Liver (tissue), 9 donors: ENCODE data around the gene ACOXL. TPM values are rescaled to one million over a fixed set of nuclear protein-coding genes. Genes with fewer than 3 reads are reported as not detected.

ENCODE experiments used
- DNase-seq: peaks from one replicate; pipeline ENCODE4 v3.0.0-alpha.2; 2017; ENCODE audit warnings: low spot score
- H3K27ac ChIP-seq, 2 donors: one replicate each; pipeline ENCODE4 v1.7.0; 2013; ENCODE audit warnings: inconsistent platforms in 2 of 2, low read length in 2 of 2, control low read depth in 1 of 2, low read depth in 1 of 2, mild to moderate bottlenecking in 1 of 2
- H3K27me3 ChIP-seq, 4 donors: one replicate each; pipeline versions ENCODE4 v1.6.1 to v1.7.0; 2013; ENCODE audit warnings: low read length in 3 of 4, inconsistent platforms in 1 of 4, mild to moderate bottlenecking in 1 of 4, moderate library complexity in 1 of 4; ENCODE audit not compliant: control insufficient read depth in 4 of 4, insufficient read depth in 4 of 4
- H3K36me3 ChIP-seq, 4 donors: one replicate each; pipeline versions ENCODE4 v1.6.1 to v1.7.0; 2013; ENCODE audit warnings: low read length in 3 of 4, mild to moderate bottlenecking in 3 of 4, low read depth in 1 of 4, moderate library complexity in 1 of 4; ENCODE audit not compliant: control insufficient read depth in 4 of 4, insufficient read depth in 3 of 4
- H3K4me1 ChIP-seq, 4 donors: one replicate each; pipeline versions ENCODE4 v1.6.1 to v1.7.0; 2013; ENCODE audit warnings: low read length in 3 of 4, mild to moderate bottlenecking in 3 of 4, moderate library complexity in 1 of 4; ENCODE audit not compliant: control insufficient read depth in 4 of 4, insufficient read depth in 4 of 4
- H3K4me3 ChIP-seq, 3 donors: one replicate each; pipeline versions ENCODE4 v1.6.1 to v1.7.0; 2013; ENCODE audit warnings: low read length in 3 of 3, control low read depth in 1 of 3, low read depth in 1 of 3, mild to moderate bottlenecking in 1 of 3
- H3K9ac ChIP-seq, 2 donors: one replicate each; pipeline ENCODE4 v1.7.0; 2013; ENCODE audit warnings: low read length in 2 of 2, mild to moderate bottlenecking in 2 of 2, moderate library complexity in 2 of 2, control low read depth in 1 of 2, low read depth in 1 of 2
- H3K9me3 ChIP-seq, 4 donors: one replicate each; pipeline versions ENCODE4 v1.6.1 to v1.7.0; 2013; ENCODE audit warnings: low read length in 3 of 4; ENCODE audit not compliant: control insufficient read depth in 4 of 4
- ATF3 ChIP-seq: IDR thresholded peaks from 2 replicates; pipeline ENCODE4 v1.6.1; 2016; ENCODE audit warnings: antibody characterized with exemption
- CTCF ChIP-seq: fragments of 150-350 bp; IDR thresholded peaks from 2 replicates; pipeline ENCODE4 v1.5.1; 2017; ENCODE audit warnings: improper control_type of control experiment, low read depth, low read length; ENCODE audit not compliant: missing input control
- EGR1 ChIP-seq, 2 donors: IDR thresholded peaks; 2 replicates each; pipeline ENCODE4 v1.6.1; 2016 to 2018; ENCODE audit warnings: antibody characterized with exemption in 2 of 2, low read depth in 2 of 2
- FOXA1 ChIP-seq: IDR thresholded peaks from 2 replicates; pipeline ENCODE4 v1.6.1; 2016; ENCODE audit warnings: antibody characterized with exemption
- FOXA2 ChIP-seq: IDR thresholded peaks from 2 replicates; pipeline ENCODE4 v1.6.1; 2016; ENCODE audit warnings: antibody characterized with exemption
- GABPA ChIP-seq, 2 donors: IDR thresholded peaks in 1 of 2; conservative IDR thresholded peaks in 1 of 2; 2 replicates each; pipeline ENCODE4 v1.6.1; 2016; ENCODE audit warnings: antibody characterized with exemption in 2 of 2, mild to moderate bottlenecking in 1 of 2, moderate library complexity in 1 of 2
- HNF4A ChIP-seq, 2 donors: conservative IDR thresholded peaks; 2 replicates each; pipeline ENCODE4 v1.6.1; 2016; ENCODE audit warnings: antibody characterized with exemption in 2 of 2, mild to moderate bottlenecking in 2 of 2
- HNF4G ChIP-seq: IDR thresholded peaks from 2 replicates; pipeline ENCODE4 v1.6.1; 2016; ENCODE audit warnings: antibody characterized with exemption
- JUND ChIP-seq, 2 donors: IDR thresholded peaks; 2 replicates each; pipeline ENCODE4 v1.6.1; 2016; ENCODE audit warnings: antibody characterized with exemption in 2 of 2
- MAX ChIP-seq: IDR thresholded peaks from 2 replicates; pipeline ENCODE4 v1.6.1; 2016; ENCODE audit warnings: antibody characterized with exemption
- NR2F2 ChIP-seq: IDR thresholded peaks from 2 replicates; pipeline ENCODE4 v1.6.1; 2016; ENCODE audit warnings: antibody characterized with exemption
- RAD21 ChIP-seq, 2 donors: IDR thresholded peaks; 2 replicates each; pipeline ENCODE4 v1.6.1; 2016; ENCODE audit warnings: antibody characterized with exemption in 2 of 2, mild to moderate bottlenecking in 2 of 2
- REST ChIP-seq: IDR thresholded peaks from 2 replicates; pipeline ENCODE4 v1.6.1; 2016; ENCODE audit warnings: antibody characterized with exemption, mild to moderate bottlenecking
- RXRA ChIP-seq, 2 donors: IDR thresholded peaks; 2 replicates each; pipeline ENCODE4 v1.6.1; 2017 to 2018; ENCODE audit warnings: antibody characterized with exemption in 2 of 2, mild to moderate bottlenecking in 1 of 2
- TAF1 ChIP-seq: conservative IDR thresholded peaks from 2 replicates; pipeline ENCODE4 v1.6.1; 2016; ENCODE audit warnings: antibody characterized with exemption, mild to moderate bottlenecking
- YY1 ChIP-seq: IDR thresholded peaks from 2 replicates; pipeline ENCODE4 v1.6.1; 2016; ENCODE audit warnings: antibody characterized with exemption, mild to moderate bottlenecking
- WGBS: extraction: QIAGEN DNeasy Blood & Tissue Kit; methylation state at CpG from one replicate; pipeline ENCODE4 v1.1.7; 2013; 5-methylcytosine and 5-hydroxymethylcytosine counted together
- polyA plus RNA-seq, 2 donors: library from polyadenylated mRNA; stranded (reverse) in 1 of 2; unstranded in 1 of 2; fragments of 200-250 nt in 1 of 2; fragments of >200 nt in 1 of 2; fragmentation: Nextera tagmentation in 1 of 2; extraction: Ambion mirVana in 1 of 2; gene quantifications; one replicate each; pipeline versions ENCODE4 v1.2.1 to v1.2.3, GENCODE V29; 2013 to 2015
- total RNA-seq, 2 donors: library from RNA; depleted of rRNA; stranded (reverse); fragments of >200 nt; gene quantifications; one replicate each; pipeline ENCODE4 v1.2.3, GENCODE V29; 2014
- donor health status: healthy.
- donor health status: healthy.
- donor health status: healthy.
- donor health status: healthy.
- donor health status: healthy.

Gene ACOXL
- total and polyA plus RNA-seq, 4 donors, result 0.07 TPM; not detected in 3

GRCh38 chr2:111135910-111136297 lies 403.5 kb downstream of the ACOXL start:
- DNase-seq, result no peak
- 79% methylated on average over 9 of the region's 9 CpGs for WGBS
- H3K4me1 ChIP-seq, result peaks cover 4 to 23% (median 16%) of the 10 kb centered on the region in 4 donors
- H3K9ac ChIP-seq, result no peak overlapping the region
- peak; percentile 36 to 69 for TF ChIP-seq RAD21 (IDR thresholded peaks at IDR 0.05)
- no peak for TF ChIP-seq JUND (IDR thresholded peaks at IDR 0.05)
- peak; percentile 15 for TF ChIP-seq CTCF
- H3K9me3 ChIP-seq, result no peaks in the 10 kb centered on the region
- H3K36me3 ChIP-seq, result peaks cover 0 to 21% (median 17%) of the 10 kb centered on the region in 4 donors
- no peak overlapping the region for H3K4me3 ChIP-seq
- no peak overlapping the region for H3K27ac ChIP-seq
- no peaks in the 10 kb centered on the region for H3K27me3 ChIP-seq

- DNase-seq, result no peak
- no peak overlapping the region for H3K9ac ChIP-seq
- WGBS, result 96% methylated on average over 5 of the region's 5 CpGs
- no peaks in the 10 kb centered on the region for H3K27me3 ChIP-seq
- no peak overlapping the region for H3K27ac ChIP-seq
- TF ChIP-seq HNF4G, result no peak
- TF ChIP-seq FOXA1, result no peak
- no peak for TF ChIP-seq HNF4A (conservative IDR thresholded peaks at IDR 0.05)
- no peak for TF ChIP-seq ATF3
- no peak for TF ChIP-seq FOXA2
- no peak for TF ChIP-seq MAX
- TF ChIP-seq REST, result no peak
- no peak for TF ChIP-seq CTCF
- no peak for TF ChIP-seq RXRA (IDR thresholded peaks at IDR 0.05)
- no peak for TF ChIP-seq YY1
- TF ChIP-seq EGR1 (IDR thresholded peaks at IDR 0.05; ENCODE audit: low read depth in 2 of 2), result no peak
- no peak for TF ChIP-seq TAF1
- TF ChIP-seq NR2F2, result no peak
- TF ChIP-seq GABPA (IDR thresholded peaks at IDR 0.05 in 1 of 2, conservative IDR thresholded peaks at IDR 0.05 in 1 of 2), result no peak
- no peak for TF ChIP-seq JUND (IDR thresholded peaks at IDR 0.05)
- no peak for TF ChIP-seq RAD21 (IDR thresholded peaks at IDR 0.05)
- peaks cover 0 to 27% (median 17%) of the 10 kb centered on the region in 4 donors for H3K36me3 ChIP-seq
- no peaks in the 10 kb centered on the region for H3K9me3 ChIP-seq
- peaks cover 4 to 20% (median 16%) of the 10 kb centered on the region in 4 donors for H3K4me1 ChIP-seq
- H3K4me3 ChIP-seq, result no peak overlapping the region
Measured at GRCh38 chr2:111138839-111139238, 406.5 kb downstream of the ACOXL start.
